ENCODE results near the gene GALNTL6.

- TF ChIP-seq CTCF (IDR thresholded peaks at IDR 0.05): no peak
- TF ChIP-seq POLR2A (IDR thresholded peaks at IDR 0.05): no peak
- TF ChIP-seq POLR2AphosphoS5 (IDR thresholded peaks at IDR 0.05): no peak
- no peak for TF ChIP-seq EP300 (IDR thresholded peaks at IDR 0.05)
These were observed 66.9 kb downstream of the GALNTL6 start for GRCh38 chr4:171880136-171880535.

Measured in stomach (tissue), 4 donors.